RWPE2 (cell line): ENCODE measurements around the gene CCNYL1.
"Not testable (repeated sequence)": the region's sequence is repeated elsewhere in the genome, so short reads cannot be mapped to it uniquely, and the experiment has no call there.

ENCODE experiments used
- ATAC-seq: fragments of 200-7000 bp; cut with Tn5 transposase; 3 replicates; pipeline ENCODE4 v1.9.1; 2021; ENCODE audit warnings: low read depth
- DNase-seq: peaks from one replicate; pipeline ENCODE4 v3.0.0-alpha.2; 2020; ENCODE audit warnings: low spot score
- H3K27ac ChIP-seq: fragments of 450-650 bp; 2 replicates; pipeline ENCODE4 v1.5.1; 2017; ENCODE audit warnings: mild to moderate bottlenecking; ENCODE audit not compliant: poor library complexity, severe bottlenecking
- H3K27me3 ChIP-seq: fragments of 250-450 bp; sonication (Bioruptor Pico); 2 replicates; pipeline ENCODE4 v1.5.1; 2021; ENCODE audit warnings: mild to moderate bottlenecking, moderate library complexity; ENCODE audit not compliant: insufficient read depth, poor library complexity, severe bottlenecking
- H3K36me3 ChIP-seq: fragments of 250-450 bp; sonication (Bioruptor Pico); 2 replicates; pipeline ENCODE4 v1.5.1; 2020; ENCODE audit warnings: low read depth, mild to moderate bottlenecking, moderate library complexity
- H3K4me1 ChIP-seq: fragments of 250-450 bp; sonication (Bioruptor Pico); 2 replicates; pipeline ENCODE4 v1.5.1; 2021; ENCODE audit warnings: mild to moderate bottlenecking, moderate library complexity; ENCODE audit not compliant: insufficient read depth, poor library complexity, severe bottlenecking
- H3K4me3 ChIP-seq: fragments of 250-450 bp; sonication (Bioruptor Pico); 2 replicates; pipeline ENCODE4 v1.5.1; 2021; ENCODE audit warnings: mild to moderate bottlenecking, moderate library complexity; ENCODE audit not compliant: severe bottlenecking
- H3K9me3 ChIP-seq: fragments of 250-450 bp; sonication (Bioruptor Pico); 2 replicates; pipeline ENCODE4 v1.5.1; 2021; ENCODE audit warnings: mild to moderate bottlenecking, moderate library complexity; ENCODE audit not compliant: severe bottlenecking
- CTCF ChIP-seq: fragments of 450-650 bp; IDR thresholded peaks from one replicate; pipeline ENCODE4 v1.5.1; 2017; ENCODE audit warnings: mild to moderate bottlenecking, moderate library complexity; ENCODE audit not compliant: poor library complexity, severe bottlenecking

Gene CCNYL1

GRCh38 chr2:207750876-207751275 lies 39.4 kb downstream of the CCNYL1 start:
- no peaks in the 10 kb centered on the region for H3K4me1 ChIP-seq
- no peak for TF ChIP-seq CTCF
- ATAC-seq, result no peak
- H3K27me3 ChIP-seq, result no peaks in the 10 kb centered on the region
- no peak overlapping the region for H3K27ac ChIP-seq
- no peak overlapping the region for H3K4me3 ChIP-seq
- H3K36me3 ChIP-seq, result peaks cover 37% of the 10 kb centered on the region
- DNase-seq, result no peak
- H3K9me3 ChIP-seq, result no peaks in the 10 kb centered on the region

DNA sequence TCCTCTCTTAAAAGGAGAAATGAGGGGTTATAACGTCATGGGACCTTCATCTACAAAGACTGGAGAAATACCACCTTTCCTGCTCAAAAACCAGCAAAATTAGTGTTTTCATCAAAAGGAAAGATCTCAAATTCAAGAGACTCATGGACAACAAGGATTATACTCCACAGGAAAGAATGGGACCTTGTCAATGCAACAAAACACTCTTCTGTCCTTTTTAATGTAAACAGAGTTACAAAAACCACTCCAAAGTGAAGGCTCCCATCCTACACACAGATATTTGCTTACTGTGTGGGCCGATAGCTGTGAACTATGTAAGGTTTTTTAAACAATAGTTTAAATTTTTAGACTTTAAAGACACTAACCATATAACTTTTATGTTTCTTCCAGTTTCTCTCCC lies 42.2 kb downstream of the CCNYL1 start:
- peaks cover 23% of the 10 kb centered on the region for H3K36me3 ChIP-seq
- not testable (repeated sequence) for H3K4me3 ChIP-seq, DNase-seq, H3K27ac ChIP-seq, ATAC-seq, H3K27me3 ChIP-seq, H3K9me3 ChIP-seq, H3K4me1 ChIP-seq

DNA sequence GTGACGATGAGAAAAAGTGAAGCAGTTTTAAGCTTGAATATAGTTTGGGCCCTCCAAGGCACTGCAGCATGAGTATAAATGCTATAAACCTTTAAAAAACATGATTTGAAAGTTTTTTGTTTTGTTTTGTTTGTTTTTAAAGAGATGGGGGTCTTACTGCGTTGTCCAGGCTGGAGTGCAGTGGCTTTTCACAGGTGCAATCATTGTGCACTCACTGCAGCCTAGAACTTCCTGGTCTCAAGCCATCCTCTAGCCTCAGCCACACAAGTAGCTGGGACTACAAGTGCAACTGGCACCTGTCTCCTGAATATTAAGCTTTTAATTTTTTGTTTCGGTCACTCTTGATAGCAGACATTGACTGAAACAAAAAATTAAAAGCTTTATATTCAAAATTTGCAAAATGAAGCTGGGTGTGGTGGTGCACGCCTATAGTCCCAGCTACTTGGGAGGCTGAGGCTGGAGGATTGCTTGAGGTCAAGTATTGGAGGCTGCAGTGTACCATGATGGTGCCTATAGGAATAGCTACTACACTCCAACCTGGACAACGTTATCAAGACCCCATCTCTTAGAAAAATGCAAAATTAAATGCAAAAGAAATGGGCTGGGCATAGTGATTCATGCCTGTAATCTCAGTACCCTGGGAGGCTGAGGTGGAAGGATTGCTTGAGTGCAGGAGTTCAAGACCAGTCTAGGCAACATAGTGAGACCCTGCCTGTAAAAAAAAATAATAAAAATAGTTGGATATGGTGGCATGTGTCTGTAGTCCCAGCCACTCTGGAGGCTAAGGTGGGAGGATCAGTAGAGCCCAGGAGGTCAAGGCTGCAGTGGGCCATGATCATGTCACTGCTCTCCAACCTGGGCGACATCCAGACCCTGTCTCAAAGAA lies 43.3 kb downstream of the CCNYL1 start:
- Histone ChIP-seq H3K27me3 (no peaks in the 10 kb centered on the region), H3K4me1 (no peaks in the 10 kb centered on the region), H3K9me3 (no peaks in the 10 kb centered on the region), H3K4me3 (no peak overlapping the region), H3K27ac (no peak overlapping the region), H3K36me3 (peaks cover 23% of the 10 kb centered on the region)
- no peak for ATAC-seq
- no peak for TF ChIP-seq CTCF
- no peak for DNase-seq

GRCh38 chr2:207758025-207758424 lies 46.6 kb downstream of the CCNYL1 start:
- Histone ChIP-seq H3K4me1 (no peaks in the 10 kb centered on the region), H3K27ac (no peak overlapping the region), H3K36me3 (peaks cover 19% of the 10 kb centered on the region), H3K9me3 (no peaks in the 10 kb centered on the region), H3K27me3 (no peaks in the 10 kb centered on the region), H3K4me3 (no peak overlapping the region)
- no peak for ATAC-seq
- no peak for TF ChIP-seq CTCF
- no peak for DNase-seq

GRCh38 chr2:207759890-207760289 lies 48.5 kb downstream of the CCNYL1 start:
- no peaks in the 10 kb centered on the region for H3K9me3 ChIP-seq
- no peak for TF ChIP-seq CTCF
- no peak overlapping the region for H3K4me3 ChIP-seq
- H3K4me1 ChIP-seq, result no peaks in the 10 kb centered on the region
- H3K27me3 ChIP-seq, result no peaks in the 10 kb centered on the region
- ATAC-seq (no peak), DNase-seq (no peak)
- H3K27ac ChIP-seq, result no peak overlapping the region
- H3K36me3 ChIP-seq, result peaks cover 23% of the 10 kb centered on the region
